DMS53 treated with DMSO at 0.1 percent for 48 hours (cell line): ENCODE data around the gene PYGO2.
"Not testable (repeated sequence)": the region's sequence is repeated elsewhere in the genome, so short reads cannot be mapped to it uniquely, and the experiment has no call there.

ENCODE experiments used
- DNase-seq: peaks from one replicate; lab custom pipeline; 2025; ENCODE audit not compliant: unreplicated experiment; lab: John Stamatoyannopoulos, UW

PYGO2 gene

GRCh38 chr1:155000411-155000725 lies 38.8 kb upstream of the PYGO2 start:
- no peak for DNase-seq

GRCh38 chr1:154999571-155000410 lies 38.2 kb upstream of the PYGO2 start:
- peak; percentile 65 for DNase-seq

- DNase-seq, result peak; percentile 23
These were observed 37.4 kb upstream of the PYGO2 start for GRCh38 chr1:154998818-154999570.

GRCh38 chr1:154998201-154998780 lies 36.7 kb upstream of the PYGO2 start:
- DNase-seq, result no peak

- DNase-seq, result no peak
These were observed 35.6 kb upstream of the PYGO2 start for GRCh38 chr1:154996966-154997701.

GRCh38 chr1:154995301-154995983 lies 33.9 kb upstream of the PYGO2 start:
- DNase-seq, result peak; percentile 21

GRCh38 chr1:154994591-154994990 lies 33.0 kb upstream of the PYGO2 start:
- no peak for DNase-seq

- no peak for DNase-seq
These were observed 32.6 kb upstream of the PYGO2 start for GRCh38 chr1:154994269-154994587.

GRCh38 chr1:154993572-154994268 lies 32.1 kb upstream of the PYGO2 start, which contains the start of gene LENEP:
TSS of gene LENEP (plus strand) at chr1:154993586. CDS start at chr1:154993608, 22 bp downstream.
- DNase-seq, result no peak

- no peak for DNase-seq
These were observed 31.4 kb upstream of the PYGO2 start for GRCh38 chr1:154992721-154993571.

- no peak for DNase-seq
These were observed 28.7 kb upstream of the PYGO2 start for GRCh38 chr1:154990276-154990675.

- no peak for DNase-seq
These were observed 27.7 kb upstream of the PYGO2 start for GRCh38 chr1:154989195-154989860.

- no peak for DNase-seq
These were observed 26.7 kb upstream of the PYGO2 start for GRCh38 chr1:154988058-154988954.

- DNase-seq, result no peak
These were observed 25.7 kb upstream of the PYGO2 start for GRCh38 chr1:154987326-154987725.

- not testable (repeated sequence) for DNase-seq
These were observed 25.2 kb upstream of the PYGO2 start for GRCh38 chr1:154986736-154987135.

GRCh38 chr1:154983776-154984466 lies 22.3 kb upstream of the PYGO2 start:
- DNase-seq, result no peak
